Measurements from ENCODE around the gene HPS3.
"Not testable (repeated sequence)": the region's sequence is repeated elsewhere in the genome, so short reads cannot be mapped to it uniquely, and the experiment has no call there.

The HPS3 gene

DNA sequence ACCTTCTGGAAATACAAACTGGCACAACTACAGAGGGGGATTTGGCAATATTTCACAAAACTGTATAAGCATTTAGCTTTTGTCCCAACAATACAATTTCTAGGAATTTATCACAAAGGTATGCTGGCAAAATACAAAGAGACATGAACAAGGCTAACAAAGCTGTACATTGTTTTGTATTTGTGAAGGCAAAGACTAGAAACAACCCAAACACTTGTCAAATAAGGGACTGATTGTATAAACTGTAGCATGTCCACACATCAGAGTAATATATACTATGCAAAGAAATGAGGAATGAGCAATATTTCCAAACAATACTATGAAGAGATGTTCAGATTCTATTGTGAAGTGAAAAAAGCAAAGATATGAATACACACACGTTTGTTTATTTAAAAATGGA is 65.8 kb downstream of the HPS3 start:
- DNase-seq (ENCODE audit: low spot score): no peak

DNA sequence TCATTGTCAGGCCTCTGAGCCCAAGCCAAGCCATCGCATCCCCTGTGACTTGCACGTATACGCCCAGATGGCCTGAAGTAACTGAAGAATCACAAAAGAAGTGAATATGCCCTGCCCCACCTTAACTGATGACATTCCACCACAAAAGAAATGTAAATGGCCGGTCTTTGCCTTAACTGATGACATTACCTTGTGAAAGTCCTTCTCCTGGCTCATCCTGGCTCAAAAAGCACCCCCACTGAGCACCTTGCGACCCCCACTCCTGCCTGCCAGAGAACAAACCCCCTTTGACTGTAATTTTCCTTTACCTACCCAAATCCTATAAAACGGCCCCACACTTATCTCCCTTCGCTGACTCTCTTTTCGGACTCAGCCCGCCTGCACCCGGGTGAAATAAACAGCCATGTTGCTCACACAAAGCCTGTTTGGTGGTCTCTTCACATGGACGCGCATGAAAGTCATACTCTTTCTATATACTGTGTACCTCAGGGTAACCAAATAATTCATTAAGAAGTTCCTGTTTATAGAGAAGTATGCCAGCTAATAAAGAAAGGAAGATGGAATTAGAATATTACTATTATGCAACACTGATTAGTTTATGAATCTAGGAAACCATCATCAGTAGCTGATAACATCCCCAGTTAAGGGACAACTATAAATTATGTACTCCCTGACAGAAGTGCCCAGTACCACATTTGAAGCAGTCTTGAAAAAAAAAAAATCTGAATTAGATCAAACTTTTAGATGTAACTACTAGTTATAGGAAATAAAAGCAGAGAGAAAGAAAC is 67.6 kb downstream of the HPS3 start:
- DNase-seq (ENCODE audit: low spot score): not testable (repeated sequence)

DNA sequence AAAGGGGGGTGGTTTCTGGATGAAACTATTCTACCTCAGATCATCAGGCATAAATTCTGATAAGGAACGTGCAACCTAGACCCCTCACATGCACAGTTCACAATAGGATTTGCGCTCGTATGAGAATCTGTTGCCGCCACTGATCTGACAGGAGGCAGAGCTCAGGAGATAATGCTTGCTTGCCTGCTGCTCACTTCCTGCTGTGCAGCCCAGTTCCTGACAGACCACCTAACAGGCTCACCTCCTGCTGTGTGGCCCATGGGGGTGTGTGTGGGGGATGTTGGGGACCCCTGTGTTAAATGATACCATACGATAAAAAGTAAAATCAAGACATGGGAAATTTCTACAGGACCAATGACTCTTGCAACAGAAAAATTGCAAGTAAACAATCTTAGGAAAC is 68.2 kb downstream of the HPS3 start:
- no peak for DNase-seq (ENCODE audit: low spot score)

DNA sequence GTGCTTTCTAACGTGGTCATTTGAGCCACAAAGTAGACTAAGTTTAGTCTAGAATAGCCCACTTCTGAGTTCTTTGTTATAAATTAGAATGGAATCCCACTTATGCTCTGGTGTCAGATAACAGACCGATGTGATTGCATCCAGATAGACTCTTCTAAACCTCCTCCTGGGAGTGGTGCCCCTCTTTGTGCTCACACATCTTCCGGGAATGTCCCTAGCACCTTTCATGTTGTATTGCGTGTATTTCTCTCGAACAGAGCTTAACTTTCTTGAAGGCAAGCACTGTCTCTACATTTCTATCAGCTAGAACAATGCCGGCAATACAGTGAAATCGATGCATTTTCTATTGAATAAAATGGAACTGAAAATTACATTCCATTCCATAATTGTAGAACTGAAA is 69.2 kb downstream of the HPS3 start:
- DNase-seq (ENCODE audit: low spot score): no peak

DNA sequence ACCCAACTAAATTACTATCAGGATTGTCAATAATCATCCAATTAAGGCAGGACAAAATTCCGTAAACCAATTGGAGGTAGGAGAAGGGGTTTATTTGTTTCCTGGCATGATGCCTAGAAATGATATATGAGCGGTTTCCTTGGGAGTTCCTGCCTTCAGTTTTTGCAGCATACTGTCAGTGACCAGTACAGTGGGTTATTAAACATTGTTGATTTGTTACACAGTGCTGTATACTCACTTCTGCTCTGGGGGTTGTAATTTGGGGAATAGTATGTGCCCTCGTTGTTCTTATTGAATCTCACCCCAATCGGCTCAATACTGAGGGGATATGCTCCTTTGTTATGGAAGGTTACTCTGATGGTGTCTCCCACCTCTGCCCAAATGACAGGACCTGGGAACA is 70.0 kb downstream of the HPS3 start:
- DNase-seq (ENCODE audit: low spot score): no peak

DNA sequence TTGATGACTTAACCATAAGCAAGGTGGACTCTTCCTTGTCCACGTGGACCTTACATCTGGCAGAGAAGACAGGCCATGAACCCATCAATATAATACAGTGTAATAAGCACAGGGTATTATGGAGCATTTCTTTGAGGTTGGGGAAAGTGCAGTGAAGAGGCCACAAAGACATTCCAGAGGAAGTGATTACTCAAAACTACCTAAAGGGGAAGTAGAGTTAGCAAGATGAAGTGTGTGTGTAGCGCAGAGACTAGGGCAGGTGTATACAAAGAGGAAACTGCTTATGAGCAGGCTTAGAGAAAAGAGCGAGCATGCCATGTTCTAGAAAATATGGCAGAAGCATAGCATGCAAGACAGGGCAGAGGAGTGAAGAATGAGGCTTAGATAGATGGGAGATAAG is 74.3 kb downstream of the HPS3 start:
- DNase-seq (ENCODE audit: low spot score): peak; percentile 66

DNA sequence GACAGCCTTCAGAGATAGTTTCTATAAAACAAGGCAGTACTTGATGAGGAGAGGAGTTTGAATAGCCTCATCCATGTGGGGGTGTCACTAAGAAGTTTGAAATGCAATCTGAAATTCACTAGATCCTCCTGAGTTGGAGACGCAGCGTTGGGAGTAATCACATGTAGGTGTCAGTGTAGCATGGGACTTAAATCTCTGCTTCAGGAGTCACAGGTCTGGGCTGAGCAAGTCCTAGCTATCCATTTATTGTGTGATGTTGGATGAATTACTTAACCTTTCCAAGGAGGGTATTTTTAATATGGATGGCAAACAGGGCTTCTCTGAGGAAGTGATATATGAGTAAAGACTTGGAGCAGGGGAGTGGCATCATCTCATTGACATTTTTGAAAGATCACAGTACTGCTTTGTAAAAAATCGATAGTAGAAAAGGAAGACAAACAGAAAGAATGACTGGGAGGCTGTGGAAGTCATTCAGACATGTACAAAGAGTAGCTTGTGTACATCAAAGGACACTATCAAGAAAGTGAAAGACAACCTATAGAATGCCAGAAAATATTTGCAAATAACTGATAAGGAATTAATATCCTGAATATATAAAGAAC is 75.1 kb downstream of the HPS3 start:
- DNase-seq (ENCODE audit: low spot score): no peak

DNA sequence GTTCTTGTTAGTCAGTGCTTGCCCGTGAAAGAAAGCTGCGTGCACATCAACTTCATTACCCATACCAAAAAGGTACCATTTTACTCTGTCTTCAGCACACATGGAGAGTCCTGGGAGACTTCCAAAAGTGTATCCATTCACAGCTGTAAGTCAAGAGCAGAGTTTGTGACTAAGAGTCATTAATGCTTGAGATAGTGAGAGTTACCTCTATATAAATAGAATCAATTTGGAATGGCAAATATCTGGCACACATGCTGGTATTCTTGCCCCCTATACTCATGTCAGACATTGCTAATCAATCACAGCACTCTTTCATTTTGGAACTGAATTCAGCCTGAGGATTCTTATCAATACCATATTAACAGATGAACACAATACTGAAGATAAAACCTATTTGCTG is 78.0 kb downstream of the HPS3 start:
- no peak for DNase-seq (ENCODE audit: low spot score)

DNA sequence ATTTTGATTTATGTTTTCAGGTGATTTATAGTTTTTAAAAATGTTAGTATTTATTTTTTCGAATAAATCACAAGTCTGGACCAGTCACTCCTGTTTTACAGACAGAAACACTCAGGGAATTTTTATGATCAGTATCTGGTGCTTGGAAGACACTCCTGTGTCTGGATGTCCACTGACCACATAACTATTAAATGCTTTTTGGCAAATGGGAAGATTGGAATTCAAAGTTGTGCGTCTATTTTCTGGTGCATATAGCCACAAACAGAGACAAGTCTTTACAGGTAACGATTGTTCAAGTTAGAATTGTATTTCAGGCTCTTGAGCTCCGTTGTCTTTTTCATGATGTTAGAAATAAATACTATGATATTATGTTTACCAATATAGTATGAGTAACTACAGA is 80.0 kb downstream of the HPS3 start:
- DNase-seq (ENCODE audit: low spot score): no peak

DNA sequence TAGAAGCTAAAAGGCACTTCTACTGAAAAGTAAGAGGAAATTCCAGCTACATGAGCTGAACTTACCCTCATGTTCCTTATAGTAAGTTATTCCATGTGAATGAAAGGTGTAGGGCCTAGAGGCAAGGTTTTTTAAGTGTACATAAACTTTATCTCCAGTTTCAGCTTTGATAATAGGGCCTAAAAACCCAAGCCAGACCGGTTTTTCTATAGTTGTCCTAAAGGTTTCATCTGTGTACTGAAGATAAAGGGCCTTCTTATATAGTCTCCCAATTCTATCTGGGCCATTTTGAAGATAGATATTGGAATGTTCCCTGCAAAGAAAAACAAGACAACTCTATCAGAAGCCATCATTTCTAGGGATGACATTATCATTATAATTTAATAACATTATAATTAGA is 82.9 kb downstream of the HPS3 start:
- no peak for DNase-seq (ENCODE audit: low spot score)

DNA sequence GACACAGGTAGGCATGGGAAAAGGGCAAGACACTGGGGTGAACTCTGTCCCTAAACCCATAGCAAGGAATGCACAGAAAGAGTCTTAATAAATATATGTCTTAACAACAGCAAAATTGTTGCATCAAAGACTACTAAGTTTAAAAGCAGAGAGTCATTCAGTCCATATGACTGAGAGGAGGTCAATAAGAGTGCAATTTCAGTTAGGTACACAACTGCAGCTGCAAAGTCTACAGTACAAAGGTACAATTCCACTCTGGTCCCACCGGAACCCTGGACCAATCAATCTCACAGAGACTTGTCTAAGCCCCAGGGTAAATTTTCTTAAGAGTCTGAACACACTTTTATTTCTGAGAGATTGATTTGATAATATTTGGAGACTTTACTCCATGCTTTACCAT is 85.3 kb downstream of the HPS3 start:
- DNase-seq (ENCODE audit: low spot score): no peak

DNA sequence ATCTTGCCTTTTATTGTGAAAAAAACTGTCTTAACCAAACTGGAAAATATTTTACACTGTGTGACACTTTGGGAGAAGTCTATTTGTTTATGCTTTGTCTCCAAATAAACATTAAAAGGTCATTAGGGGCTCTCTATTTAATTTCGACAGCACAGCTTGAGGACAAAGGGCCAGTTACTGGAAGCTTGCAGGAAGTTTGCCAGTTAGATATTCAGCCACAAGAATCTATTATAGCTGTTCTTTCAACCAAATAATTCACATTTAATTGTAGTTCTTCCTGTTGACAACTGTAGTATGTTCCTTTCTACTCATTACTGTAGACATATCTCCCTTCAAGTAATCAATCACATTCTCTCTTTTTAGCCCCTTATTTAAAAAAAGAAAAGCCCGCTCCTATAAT is 86.1 kb downstream of the HPS3 start:
- DNase-seq (ENCODE audit: low spot score): no peak

DNA sequence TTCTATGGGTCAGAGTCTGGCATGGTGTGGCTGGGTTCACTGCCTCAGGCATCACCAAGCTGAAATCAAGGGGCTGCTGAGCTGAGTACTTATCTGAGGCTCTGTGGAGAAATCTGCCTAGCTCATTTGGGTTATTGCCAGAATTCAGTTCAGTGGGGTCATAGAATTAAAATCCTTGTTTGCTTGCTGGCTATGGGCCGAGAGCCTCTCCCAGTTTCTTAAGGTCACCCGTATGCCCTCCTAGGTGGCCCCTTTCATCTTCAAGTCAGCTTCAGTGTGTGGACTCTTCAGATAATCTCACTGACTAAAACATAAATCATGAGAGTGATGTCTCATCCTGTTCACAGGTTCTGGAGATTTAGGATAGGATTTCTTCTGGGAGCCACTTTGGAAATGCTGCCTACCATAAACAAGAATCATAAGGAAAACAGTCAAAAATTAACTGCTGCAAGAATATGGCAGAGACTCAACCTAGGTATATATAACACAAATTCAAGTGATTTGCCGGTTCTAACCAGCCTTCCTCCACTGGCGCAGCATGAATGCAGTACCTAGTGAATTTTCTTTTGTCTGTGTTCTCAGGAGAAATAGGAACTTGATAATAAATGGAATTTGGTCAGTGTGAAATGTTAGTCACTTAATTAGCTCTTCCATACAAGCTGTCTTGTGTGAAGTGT is 86.9 kb downstream of the HPS3 start:
- no peak for DNase-seq (ENCODE audit: low spot score)

DNA sequence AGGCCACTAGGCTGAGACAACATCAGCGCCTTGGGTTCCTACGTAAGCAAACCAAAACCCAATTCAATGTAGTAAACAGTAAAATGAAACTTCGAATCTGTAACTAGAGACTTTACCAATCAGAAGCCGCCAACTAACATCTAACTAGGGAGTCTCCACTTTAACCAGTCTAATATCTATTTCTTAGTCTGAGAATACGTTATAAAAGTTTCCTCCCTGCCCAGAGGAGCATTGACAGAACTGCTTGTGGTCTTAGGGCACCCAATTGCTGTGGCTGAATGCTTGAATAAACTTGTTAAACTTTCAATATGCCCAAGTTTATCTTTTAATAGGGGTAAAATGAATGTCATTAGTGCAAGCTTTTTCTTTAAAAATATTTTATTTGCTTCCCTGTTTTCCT is 87.9 kb downstream of the HPS3 start:
- DNase-seq (ENCODE audit: low spot score): no peak

DNA sequence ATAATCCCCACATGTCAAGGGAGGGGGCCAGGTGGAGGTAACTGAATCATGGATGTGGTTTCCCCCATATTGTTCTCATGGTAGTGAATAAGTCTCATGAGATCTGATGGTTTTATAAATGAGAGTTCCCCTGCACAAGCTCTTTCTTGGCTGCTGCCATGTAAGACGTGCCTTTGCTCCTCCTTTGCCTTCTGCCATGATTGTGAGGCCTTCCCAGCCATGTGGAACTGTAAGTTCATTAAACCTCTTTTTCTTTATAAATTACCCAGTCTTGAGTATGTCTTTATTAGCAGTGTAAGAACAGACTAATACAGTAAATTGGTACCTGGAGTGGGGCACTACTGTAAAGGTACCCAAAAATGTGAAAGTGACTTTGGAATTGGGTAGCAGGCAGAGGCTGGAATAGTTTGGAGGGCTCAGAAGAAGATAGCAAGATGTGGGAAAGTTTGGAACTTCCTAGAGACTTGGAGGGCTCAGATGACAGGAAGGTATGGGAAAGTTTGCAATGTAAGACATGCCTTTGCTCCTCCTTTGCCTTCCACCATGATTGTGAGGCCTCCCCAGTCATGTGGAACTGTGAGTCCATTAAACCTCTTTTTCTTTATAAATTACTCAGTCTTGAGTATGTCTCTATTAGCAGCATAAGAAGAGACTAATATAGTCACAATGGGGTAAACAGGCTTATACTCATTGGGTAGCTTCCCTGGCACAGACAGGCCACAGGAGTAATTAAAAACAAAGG is 90.1 kb downstream of the HPS3 start:
- DNase-seq (ENCODE audit: low spot score): not testable (repeated sequence)

DNA sequence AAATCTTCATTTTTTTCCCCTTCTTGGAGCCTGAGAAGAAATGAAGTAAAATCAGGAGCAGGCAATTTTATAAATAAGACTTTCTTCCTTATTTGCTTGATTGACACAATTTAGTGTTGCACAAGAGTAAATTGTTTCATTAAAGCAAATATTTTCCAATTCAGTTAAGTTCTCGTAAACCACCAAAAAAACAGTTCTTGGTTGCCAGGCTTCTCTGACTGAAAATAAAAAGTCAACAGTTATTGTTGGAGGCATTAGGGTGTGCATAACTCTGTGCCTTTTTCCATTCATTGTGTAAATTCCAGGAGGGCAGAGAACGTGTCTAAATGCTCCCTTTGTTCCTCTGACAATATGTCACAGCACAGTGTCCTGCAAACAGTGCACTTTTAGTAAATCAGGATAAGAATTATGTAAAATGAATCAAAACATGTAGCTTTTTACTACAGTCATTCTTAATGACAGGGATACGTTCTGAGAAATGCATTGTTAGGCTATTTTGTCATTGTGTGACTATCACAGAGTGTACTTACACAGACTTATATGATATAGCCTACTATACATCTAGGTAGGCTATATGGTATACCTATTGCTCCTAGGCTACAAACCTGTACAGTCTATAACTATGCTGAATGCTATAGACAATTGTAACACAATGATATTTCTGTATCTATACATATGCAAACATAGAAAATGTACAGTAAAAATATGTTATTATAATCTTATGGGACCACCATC is 92.5 kb downstream of the HPS3 start, which contains the start of gene CP:
TSS of gene CP (minus strand) at position 47 of the 735 bp plus-strand sequence. CDS start at position 10, 37 bp downstream.
- DNase-seq (ENCODE audit: low spot score): no peak
